ENCODE measurements around the gene NFIB. TPM values are rescaled to one million over a fixed set of nuclear protein-coding genes. Genes with fewer than 3 reads are reported as not detected.

Gene NFIB
- total RNA-seq, 1 experiment from 2014 or later = 18.6 TPM

- no peak overlapping the region for H3K27ac ChIP-seq (ENCODE audit: low read length)
- ChIA-PET POLR2A (ENCODE audit: unreplicated experiment) (no interaction called here), CTCF (no interaction called here)
- intact Hi-C loops (cut with micrococcal nuclease) = no loop called here
- no peak overlapping the region for H3K4me2 ChIP-seq (ENCODE audit: low read length)
- no peaks in the 10 kb centered on the region for H3K36me3 ChIP-seq (ENCODE audit: low read depth, low read length)
- H4K20me1 ChIP-seq (ENCODE audit: low read length) = peaks cover 4% of the 10 kb centered on the region; the same call in 1 of the 2 replicates
- no peak for ATAC-seq
- H3F3A ChIP-seq (ENCODE audit: low read length, unreplicated experiment) = no peaks in the 10 kb centered on the region
- H3K4me3 ChIP-seq (ENCODE audit: low read length) = no peak overlapping the region
- H3K4me1 ChIP-seq (ENCODE audit: insufficient read depth, low read length) = peaks cover 14% of the 10 kb centered on the region
- no peaks in the 10 kb centered on the region for H3K9me3 ChIP-seq (ENCODE audit: low read length)
- TF ChIP-seq EZH2 (IDR thresholded peaks at IDR 0.05; ENCODE audit: low read length, unreplicated experiment) (no peak), EZH2phosphoT487 (IDR thresholded peaks at IDR 0.05; ENCODE audit: borderline replicate concordance, low read length) (no peak), CTCF (conservative IDR thresholded peaks at IDR 0.05; ENCODE audit: low read depth, low read length) (no peak)
- H2AFZ ChIP-seq (ENCODE audit: low read length) = no peak overlapping the region
- peaks cover 52% of the 10 kb centered on the region for H3K79me2 ChIP-seq (ENCODE audit: low read length)
- no peaks in the 10 kb centered on the region for H3K9me2 ChIP-seq (replicated peaks; ENCODE audit: low read length)
- no peaks in the 10 kb centered on the region for H3K27me3 ChIP-seq (ENCODE audit: low read length)
- no TSS peak for BruUV-seq (replicated peaks)
- DNase-seq = no peak
- no peak overlapping the region for H3K9ac ChIP-seq (ENCODE audit: low read length)
Measured at GRCh38 chr9:14270358-14271092, 43.4 kb downstream of the NFIB start.

GRCh38 chr9:14269916-14270315 lies 44.0 kb downstream of the NFIB start:
- Histone ChIP-seq H4K20me1 (ENCODE audit: low read length) (peaks cover 4% of the 10 kb centered on the region; the same call in 1 of the 2 replicates), H3K27me3 (ENCODE audit: low read length) (no peaks in the 10 kb centered on the region), H3K36me3 (ENCODE audit: low read depth, low read length) (no peaks in the 10 kb centered on the region), H2AFZ (ENCODE audit: low read length) (no peak overlapping the region), H3K79me2 (ENCODE audit: low read length) (peaks cover 46% of the 10 kb centered on the region), H3K9me2 (replicated peaks; ENCODE audit: low read length) (no peaks in the 10 kb centered on the region), H3K9ac (ENCODE audit: low read length) (no peak overlapping the region), H3K4me1 (ENCODE audit: insufficient read depth, low read length) (peaks cover 14% of the 10 kb centered on the region), H3K4me2 (ENCODE audit: low read length) (no peak overlapping the region), H3F3A (ENCODE audit: low read length, unreplicated experiment) (no peaks in the 10 kb centered on the region), H3K27ac (ENCODE audit: low read length) (no peak overlapping the region), H3K9me3 (ENCODE audit: low read length) (no peaks in the 10 kb centered on the region), H3K4me3 (ENCODE audit: low read length) (no peak overlapping the region)
- POLR2A ChIA-PET (ENCODE audit: unreplicated experiment) = no interaction called here
- no TSS peak for BruUV-seq (replicated peaks)
- TF ChIP-seq EZH2 (IDR thresholded peaks at IDR 0.05; ENCODE audit: low read length, unreplicated experiment) = no peak
- no peak for TF ChIP-seq EZH2phosphoT487 (IDR thresholded peaks at IDR 0.05; ENCODE audit: borderline replicate concordance, low read length)
- TF ChIP-seq CTCF (conservative IDR thresholded peaks at IDR 0.05; ENCODE audit: low read depth, low read length) = no peak
- ATAC-seq (no peak), DNase-seq (no peak)
- intact Hi-C loops (cut with micrococcal nuclease) = no loop called here
- CTCF ChIA-PET = no interaction called here

GRCh38 chr9:14263707-14264483 lies 50.0 kb downstream of the NFIB start:
- POLR2A ChIA-PET (ENCODE audit: unreplicated experiment) = no interaction called here
- intact Hi-C loops (cut with micrococcal nuclease) = no loop called here

More at GRCh38 chr9:14263707-14264483, 50.0 kb downstream of the NFIB start:
- no peaks in the 10 kb centered on the region for H3K9me3 ChIP-seq (ENCODE audit: low read length)
- no peak for TF ChIP-seq EZH2phosphoT487 (IDR thresholded peaks at IDR 0.05; ENCODE audit: borderline replicate concordance, low read length)
- TF ChIP-seq CTCF (conservative IDR thresholded peaks at IDR 0.05; ENCODE audit: low read depth, low read length) = no peak
- TF ChIP-seq EZH2 (IDR thresholded peaks at IDR 0.05; ENCODE audit: low read length, unreplicated experiment) = no peak
- no peaks in the 10 kb centered on the region for H3K36me3 ChIP-seq (ENCODE audit: low read depth, low read length)
- H3K27ac ChIP-seq (ENCODE audit: low read length) = no peak overlapping the region
- H3K9ac ChIP-seq (ENCODE audit: low read length) = no peak overlapping the region
- no peak overlapping the region for H2AFZ ChIP-seq (ENCODE audit: low read length)
- H3K4me2 ChIP-seq (ENCODE audit: low read length) = no peak overlapping the region
- H3K4me1 ChIP-seq (ENCODE audit: insufficient read depth, low read length) = peaks cover 16% of the 10 kb centered on the region
- DNase-seq = no peak
- H3K79me2 ChIP-seq (ENCODE audit: low read length) = peaks cover 13% of the 10 kb centered on the region; the same call in 1 of the 2 replicates
- no peaks in the 10 kb centered on the region for H4K20me1 ChIP-seq (ENCODE audit: low read length)
- no TSS peak for BruUV-seq (replicated peaks)
- no peaks in the 10 kb centered on the region for H3K27me3 ChIP-seq (ENCODE audit: low read length)
- no peaks in the 10 kb centered on the region for H3F3A ChIP-seq (ENCODE audit: low read length, unreplicated experiment)
- ATAC-seq = no peak
- H3K4me3 ChIP-seq (ENCODE audit: low read length) = no peak overlapping the region
- CTCF ChIA-PET = no interaction called here
- H3K9me2 ChIP-seq (replicated peaks; ENCODE audit: low read length) = no peaks in the 10 kb centered on the region

Data from PC-3 (cell line).